Epithelial cell of esophagus (primary cell): Measurements from ENCODE around the gene PFDN5.

Experiments used
- DNase-seq: peaks from one replicate; pipeline ENCODE4 v3.0.0; 2010; ENCODE audit warnings: low read depth
- H3K4me3 ChIP-seq: 2 replicates; pipeline ENCODE4 v1.5.1; 2011; ENCODE audit warnings: mild to moderate bottlenecking, low read length, control low read depth
- TF ChIP-seq, protein P1 (sequence below): IDR thresholded peaks from 2 replicates; pipeline ENCODE4 v1.5.1; 2011; ENCODE audit warnings: low read depth, mild to moderate bottlenecking, low read length, control low read depth, inconsistent platforms; ENCODE audit not compliant: insufficient read depth; ENCODE audit errors: missing control alignments

Gene PFDN5

DNA sequence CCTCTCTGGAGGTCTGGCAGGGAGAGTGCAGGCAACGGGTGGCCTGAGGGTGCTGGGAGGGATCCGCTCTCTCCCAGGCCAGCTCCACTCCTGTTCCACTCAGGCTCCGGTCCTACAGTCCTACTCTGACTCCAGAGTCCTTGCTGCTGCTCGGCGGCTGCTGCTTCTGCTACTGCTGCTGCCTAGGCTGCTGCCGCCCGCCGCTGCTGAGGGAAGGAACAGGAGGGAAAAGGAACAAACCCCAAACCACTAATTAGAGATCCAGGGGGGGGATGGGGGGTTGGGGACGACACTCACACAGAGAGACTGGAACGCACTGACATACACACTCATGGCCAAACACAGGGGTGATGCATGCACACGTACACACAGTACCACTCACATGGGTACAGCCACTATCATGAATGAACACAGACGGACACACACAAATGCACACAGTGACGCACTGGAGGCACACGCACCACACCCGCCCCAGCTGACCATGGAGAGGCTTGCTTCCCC is 40.9 kb downstream of the PFDN5 start, which contains the start of gene SP7:
SP7 (minus strand) TSS at position 174 of the 501 bp plus-strand sequence. CDS start 708 bp downstream, outside the sequence.
- TF ChIP-seq, protein P1, sequence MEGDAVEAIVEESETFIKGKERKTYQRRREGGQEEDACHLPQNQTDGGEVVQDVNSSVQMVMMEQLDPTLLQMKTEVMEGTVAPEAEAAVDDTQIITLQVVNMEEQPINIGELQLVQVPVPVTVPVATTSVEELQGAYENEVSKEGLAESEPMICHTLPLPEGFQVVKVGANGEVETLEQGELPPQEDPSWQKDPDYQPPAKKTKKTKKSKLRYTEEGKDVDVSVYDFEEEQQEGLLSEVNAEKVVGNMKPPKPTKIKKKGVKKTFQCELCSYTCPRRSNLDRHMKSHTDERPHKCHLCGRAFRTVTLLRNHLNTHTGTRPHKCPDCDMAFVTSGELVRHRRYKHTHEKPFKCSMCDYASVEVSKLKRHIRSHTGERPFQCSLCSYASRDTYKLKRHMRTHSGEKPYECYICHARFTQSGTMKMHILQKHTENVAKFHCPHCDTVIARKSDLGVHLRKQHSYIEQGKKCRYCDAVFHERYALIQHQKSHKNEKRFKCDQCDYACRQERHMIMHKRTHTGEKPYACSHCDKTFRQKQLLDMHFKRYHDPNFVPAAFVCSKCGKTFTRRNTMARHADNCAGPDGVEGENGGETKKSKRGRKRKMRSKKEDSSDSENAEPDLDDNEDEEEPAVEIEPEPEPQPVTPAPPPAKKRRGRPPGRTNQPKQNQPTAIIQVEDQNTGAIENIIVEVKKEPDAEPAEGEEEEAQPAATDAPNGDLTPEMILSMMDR = no peak
- no peak for DNase-seq
- no peak within 1 kb of the TSS for H3K4me3 ChIP-seq

DNA sequence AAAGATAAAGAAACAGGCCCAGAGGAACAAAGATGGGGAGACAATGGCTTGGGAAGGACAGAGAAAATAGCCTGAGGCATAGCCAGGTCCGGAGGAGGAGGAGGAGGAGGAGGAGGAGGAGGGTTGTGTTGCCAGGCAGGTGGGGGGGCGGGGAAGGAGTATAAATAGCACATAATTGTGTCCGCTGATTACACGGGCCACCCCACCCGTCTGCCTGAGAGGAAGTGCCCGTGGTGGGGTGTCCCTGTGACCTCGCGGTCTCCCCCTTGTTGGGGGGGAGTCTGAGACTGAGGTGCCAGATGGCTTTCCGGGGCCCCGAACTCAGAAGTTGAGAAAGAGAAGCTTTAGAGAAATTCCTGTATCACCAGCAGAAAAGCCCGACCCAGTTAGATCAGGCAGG is 42.7 kb downstream of the PFDN5 start:
- DNase-seq = no peak
- H3K4me3 ChIP-seq = no peak overlapping the region
- TF ChIP-seq, protein P1 = no peak

DNA sequence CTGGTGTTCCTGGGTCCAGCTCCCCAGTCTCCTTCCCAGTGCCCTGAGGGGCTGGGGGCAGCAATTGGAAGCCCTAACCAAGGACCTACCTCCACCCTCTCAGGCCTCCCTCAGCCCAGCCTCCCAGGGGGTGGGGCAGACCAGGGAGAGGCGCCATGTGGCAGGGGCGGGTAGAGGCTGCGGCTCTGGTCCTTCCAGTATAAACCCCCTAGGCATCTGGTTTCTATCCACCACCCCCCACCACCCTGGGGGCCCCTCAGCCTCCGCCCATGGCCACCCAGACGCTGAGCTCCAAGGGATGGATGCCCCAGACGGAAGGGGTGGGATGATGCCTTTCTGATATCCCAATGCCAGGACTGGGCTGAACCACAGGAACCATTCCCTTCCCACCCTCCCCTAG is 43.6 kb downstream of the PFDN5 start:
- DNase-seq = no peak
- TF ChIP-seq, protein P1 = no peak
- no peak overlapping the region for H3K4me3 ChIP-seq

DNA sequence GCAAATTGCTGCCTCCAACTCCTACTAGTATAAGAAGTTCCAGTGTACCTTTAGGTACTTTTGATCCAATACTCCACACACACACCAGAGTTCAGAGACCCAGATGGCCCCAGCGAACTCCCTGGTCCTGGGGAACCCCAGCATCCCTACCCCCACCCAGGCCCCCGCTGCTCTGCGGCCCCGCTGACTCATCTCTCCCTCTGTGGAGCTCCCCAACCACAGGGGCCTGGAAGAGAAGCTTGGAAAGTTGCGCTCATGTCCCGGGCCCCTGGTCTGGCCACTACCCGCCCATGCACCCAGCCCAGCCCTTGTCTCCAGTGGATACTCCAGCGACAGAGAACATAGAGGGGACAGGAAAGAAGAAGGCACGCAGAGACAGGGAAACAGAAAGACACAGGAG is 45.1 kb downstream of the PFDN5 start:
- no peak overlapping the region for H3K4me3 ChIP-seq
- TF ChIP-seq, protein P1 = no peak
- DNase-seq = no peak

DNA sequence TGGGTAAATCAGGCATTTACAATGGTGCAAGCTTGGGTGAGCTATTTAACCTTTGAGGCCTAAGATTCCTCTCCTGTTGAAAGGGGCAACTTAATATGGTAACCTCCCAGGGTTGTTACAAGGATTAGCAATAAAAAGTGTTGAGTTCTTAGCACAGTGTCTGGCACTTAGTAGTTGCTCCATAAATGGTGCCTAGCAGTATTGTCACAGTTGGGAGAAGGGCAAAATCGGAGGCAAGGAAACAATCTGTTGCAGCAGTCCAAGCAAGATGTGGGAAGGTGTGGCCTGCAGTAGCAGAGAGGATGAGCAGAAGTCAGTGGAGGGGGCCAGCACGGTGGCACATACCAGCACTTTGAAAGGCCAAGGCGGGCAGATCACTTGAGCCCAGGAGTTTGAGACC is 48.1 kb downstream of the PFDN5 start:
- no peak overlapping the region for H3K4me3 ChIP-seq
- DNase-seq = no peak
- TF ChIP-seq, protein P1 = no peak

DNA sequence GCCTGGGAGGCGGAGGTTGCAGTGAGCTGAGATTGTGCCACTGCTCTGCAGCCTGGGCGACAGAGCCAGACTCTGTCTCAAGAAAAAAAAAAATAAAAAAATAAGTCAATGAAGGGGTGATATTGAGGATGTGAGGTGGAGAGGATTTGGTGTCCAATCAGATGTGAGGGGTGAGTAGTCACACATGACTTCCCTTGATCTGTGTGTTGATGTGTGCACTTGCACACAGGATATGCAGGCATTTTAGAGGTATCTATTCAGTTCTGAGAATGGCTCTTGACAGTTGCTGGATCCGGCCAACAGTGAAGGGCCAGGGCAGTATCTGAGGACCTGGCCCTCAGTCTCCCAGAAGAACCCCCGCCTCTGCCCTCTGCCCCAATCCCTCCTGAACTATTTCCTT is 48.6 kb downstream of the PFDN5 start:
- TF ChIP-seq, protein P1 = no peak
- H3K4me3 ChIP-seq = no peak overlapping the region
- no peak for DNase-seq

DNA sequence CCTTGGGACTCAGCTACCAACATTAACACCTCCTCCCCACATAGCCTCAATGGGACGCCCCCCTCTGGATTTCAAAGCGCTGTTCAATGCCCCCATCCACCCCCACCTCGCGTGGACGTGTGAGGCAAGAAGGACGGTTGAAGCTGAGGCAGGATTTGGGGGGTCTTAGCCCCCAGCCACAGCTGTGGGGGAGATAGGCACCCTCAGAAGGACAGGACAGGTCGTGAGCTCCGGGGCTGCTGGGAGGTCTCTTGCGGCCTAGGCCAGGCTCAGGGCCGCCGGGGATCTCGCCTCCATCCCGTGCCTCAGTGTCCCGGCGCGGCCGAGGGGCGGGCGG is 49.1 kb downstream of the PFDN5 start:
- peak overlapping the region; percentile 23 for H3K4me3 ChIP-seq
- no peak for DNase-seq
- TF ChIP-seq, protein P1 = no peak
